Islet precursor cell (in vitro differentiated cells): ENCODE measurements around the gene TDRD12.
"Not testable (repeated sequence)": the region's sequence is repeated elsewhere in the genome, so short reads cannot be mapped to it uniquely, and the experiment has no call there.

Experiments used
- DNase-seq: peaks from one replicate; pipeline ENCODE4 v3.0.0-alpha.2; 2018

Gene TDRD12

GRCh38 chr19:32812036-32812435 is 92.5 kb downstream of the TDRD12 start:
- no peak for DNase-seq

DNA sequence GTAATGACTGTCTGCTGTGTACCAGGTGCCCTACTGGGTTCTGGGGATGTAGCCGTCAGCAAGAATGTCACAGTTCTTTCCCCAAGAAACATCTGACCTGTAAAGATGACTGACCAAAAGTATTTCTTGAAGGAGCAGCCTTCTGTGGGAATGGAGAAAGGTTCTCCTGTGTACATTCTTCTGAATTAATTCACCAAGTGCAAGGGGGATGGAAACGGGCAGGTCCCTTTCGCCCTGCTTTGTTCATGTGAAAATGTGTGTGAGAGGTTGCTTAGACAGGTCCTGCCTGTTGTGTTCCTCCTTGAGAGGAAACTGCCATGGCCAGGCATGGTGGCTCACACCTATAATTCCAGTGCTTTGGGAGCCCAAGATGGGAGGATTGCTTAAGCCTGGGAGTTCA is 93.0 kb downstream of the TDRD12 start:
- DNase-seq, result no peak

GRCh38 chr19:32813862-32814425 is 94.4 kb downstream of the TDRD12 start:
- DNase-seq, result no peak

DNA sequence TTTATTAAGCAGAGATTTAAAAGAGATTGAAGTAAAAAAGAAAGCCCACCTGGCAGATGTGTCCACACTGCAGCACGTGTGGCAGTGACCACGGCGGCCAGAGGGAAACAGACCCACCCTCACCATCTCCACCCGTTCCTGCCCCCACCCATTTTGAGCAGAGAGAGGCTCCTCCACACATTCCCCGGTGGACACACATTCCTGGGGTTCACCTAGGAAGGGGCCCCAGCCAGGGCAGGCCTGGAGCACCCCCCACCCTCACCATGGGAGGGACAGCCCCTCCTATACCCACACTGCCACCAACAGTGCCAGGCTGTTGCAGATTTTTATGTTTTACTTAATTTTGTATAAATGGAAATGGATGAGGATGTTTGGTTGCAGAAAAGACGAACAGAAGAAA is 95.1 kb downstream of the TDRD12 start:
- no peak for DNase-seq

GRCh38 chr19:32816555-32817099 is 97.1 kb downstream of the TDRD12 start:
- DNase-seq, result no peak

DNA sequence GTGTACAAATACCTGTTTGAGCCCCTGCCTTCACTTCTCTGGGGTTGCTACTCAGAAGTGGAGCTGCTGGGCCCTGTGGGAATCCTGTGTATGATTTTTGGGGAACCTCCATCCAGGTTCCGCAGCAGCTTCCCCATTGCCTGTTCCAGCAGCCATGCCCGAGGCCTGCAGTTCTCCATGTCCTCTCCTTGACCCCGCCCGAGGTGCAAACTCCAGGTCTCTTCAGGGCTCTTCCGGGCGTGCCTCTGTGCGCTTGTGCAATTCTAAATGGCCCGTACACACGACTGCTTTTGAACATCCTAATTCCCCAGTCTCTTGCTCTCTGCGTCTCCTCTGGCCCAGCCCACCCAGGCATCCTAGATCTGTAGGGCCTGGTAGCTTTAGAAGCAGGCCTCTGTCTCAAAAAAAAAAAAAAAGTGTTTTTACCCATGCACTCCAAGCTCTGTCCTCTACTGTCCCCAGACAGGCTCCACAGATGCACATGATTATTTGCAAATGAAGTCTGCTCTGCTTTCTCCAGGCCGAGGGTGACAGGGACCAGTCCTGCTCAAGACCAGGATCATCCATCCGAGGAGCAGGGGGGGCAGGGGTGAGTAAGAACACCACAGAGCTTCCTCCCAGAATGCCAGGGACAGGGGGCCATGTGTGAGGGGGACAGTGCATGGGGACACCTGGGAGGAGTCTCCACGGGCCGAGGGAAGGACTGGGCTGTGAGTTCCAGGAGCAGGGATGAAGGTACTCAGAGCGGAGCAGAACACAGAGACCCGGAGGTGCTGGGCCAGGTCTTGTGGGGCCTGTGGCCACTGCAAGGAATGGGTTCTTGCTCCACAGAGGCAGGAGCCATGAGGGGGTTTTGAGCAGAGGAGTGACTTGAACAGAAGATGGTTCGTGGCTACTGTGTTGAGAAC is 98.3 kb downstream of the TDRD12 start:
- no peak for DNase-seq

GRCh38 chr19:32818536-32818935 is 99.0 kb downstream of the TDRD12 start:
- no peak for DNase-seq

GRCh38 chr19:32819419-32820400 is 100.1 kb downstream of the TDRD12 start:
- DNase-seq, result no peak

GRCh38 chr19:32822916-32823746 is 103.6 kb downstream of the TDRD12 start:
- DNase-seq, result no peak

DNA sequence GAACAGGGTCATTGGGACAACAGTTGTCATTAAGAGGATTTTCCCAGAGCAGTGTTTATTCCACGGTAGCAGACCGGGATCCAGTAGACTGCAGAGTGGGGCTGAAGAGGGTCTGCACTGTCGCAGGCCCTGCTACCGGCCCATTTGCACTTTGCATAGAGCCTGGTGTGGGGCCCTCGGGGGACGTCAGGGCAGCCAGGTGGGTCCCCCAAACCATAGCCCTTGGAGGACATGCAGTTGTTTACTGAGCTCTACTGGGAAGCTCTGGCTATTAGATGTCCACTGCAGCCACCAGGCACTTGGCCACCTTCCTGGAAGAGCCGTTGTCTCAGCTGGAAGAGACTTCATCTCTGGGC is 104.2 kb downstream of the TDRD12 start:
- no peak for DNase-seq

DNA sequence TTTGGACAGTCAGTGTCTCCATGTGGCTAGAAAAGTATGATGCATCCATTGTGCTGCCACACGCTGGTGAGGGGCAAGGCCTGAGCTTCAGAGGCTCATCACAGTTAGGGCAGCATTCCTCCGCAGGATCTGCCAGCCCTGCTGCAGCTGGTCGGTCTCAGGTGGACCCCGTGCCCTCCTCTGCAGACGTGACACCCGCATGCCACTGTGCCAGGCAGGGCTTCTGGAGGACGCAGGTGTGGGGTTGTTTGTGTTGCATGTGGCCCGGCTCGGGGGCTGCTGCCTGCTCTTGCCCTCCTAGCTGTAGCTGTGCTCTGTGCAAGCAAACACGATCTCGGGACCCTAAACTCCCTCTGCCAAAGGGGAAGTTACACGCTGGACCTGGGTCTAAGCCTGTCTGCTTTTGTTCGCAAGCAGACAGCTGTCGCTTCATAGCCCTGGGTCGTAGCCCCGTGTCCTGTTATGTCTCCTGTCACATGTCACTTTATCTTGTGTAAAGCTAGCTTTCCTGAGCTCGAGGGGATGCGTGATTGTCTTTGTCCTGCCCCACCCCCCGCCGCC is 104.7 kb downstream of the TDRD12 start:
- no peak for DNase-seq

GRCh38 chr19:32824916-32825608 is 105.5 kb downstream of the TDRD12 start:
- no peak for DNase-seq

GRCh38 chr19:32828139-32828538 is 108.6 kb downstream of the TDRD12 start:
- no peak for DNase-seq

- DNase-seq, result no peak
Observed at GRCh38 chr19:32828643-32829344, 109.2 kb downstream of the TDRD12 start.

- DNase-seq, result no peak
Observed at GRCh38 chr19:32829345-32829896, 109.9 kb downstream of the TDRD12 start.

DNA sequence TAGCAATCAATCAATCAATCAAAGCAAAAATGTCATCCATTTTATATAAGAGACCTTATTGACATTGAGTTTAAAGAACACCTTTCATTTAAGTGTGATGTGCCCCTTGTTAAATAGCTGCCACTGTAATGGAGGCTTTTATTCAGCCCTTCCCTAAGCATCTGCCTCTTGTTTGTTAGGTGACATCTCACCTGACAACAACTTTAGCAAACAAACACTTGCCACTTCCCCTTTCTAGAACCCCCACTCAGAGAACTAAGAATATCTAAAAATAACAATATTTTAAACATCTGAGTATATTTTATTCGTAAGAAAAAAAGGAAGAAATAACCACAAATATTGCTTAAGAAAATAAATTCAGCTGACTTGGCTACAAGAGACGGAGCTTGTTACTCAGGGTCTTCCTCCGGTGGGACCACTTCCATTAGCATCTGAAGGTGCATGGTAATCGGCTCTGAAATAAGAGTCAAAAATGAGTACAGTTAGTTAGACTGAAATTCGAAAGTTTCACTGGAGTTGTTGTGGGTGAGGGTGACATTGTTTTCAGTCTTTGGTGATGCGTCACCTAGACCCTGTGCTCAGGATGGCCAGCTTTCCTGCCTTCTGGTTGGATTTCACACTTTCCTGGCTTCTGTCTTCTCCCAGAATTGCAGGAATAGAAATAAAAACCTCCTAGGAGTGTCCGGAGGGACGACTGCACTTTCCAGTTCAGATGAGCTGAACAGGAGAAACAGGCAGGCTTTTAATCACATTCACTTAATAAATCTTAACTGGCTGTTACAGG is 110.9 kb downstream of the TDRD12 start:
- DNase-seq, result peak; percentile 84

GRCh38 chr19:32831611-32832010 is 112.0 kb downstream of the TDRD12 start:
- no peak for DNase-seq

- DNase-seq, result not testable (repeated sequence)
Observed at GRCh38 chr19:32832094-32832493, 112.5 kb downstream of the TDRD12 start.

GRCh38 chr19:32832825-32833224 is 113.3 kb downstream of the TDRD12 start:
- not testable (repeated sequence) for DNase-seq
